ENCODE data around the gene PDE4D.

PDE4D gene

GRCh38 chr5:59767211-59767605 is 126.3 kb downstream of the PDE4D start:
- no peak overlapping the region for H3K14ac ChIP-seq (ENCODE audit: low read length in 2 of 2)
- H3K23ac ChIP-seq (ENCODE audit: low read length in 2 of 2): no peak overlapping the region
- peaks cover 5% of the 10 kb centered on the region for H3K4me1 ChIP-seq (ENCODE audit: control insufficient read depth, insufficient read depth, low read depth, low read length)
- no peak overlapping the region for H3K4ac ChIP-seq (ENCODE audit: low read depth in 1 of 2, low read length in 2 of 2)
- H2BK12ac ChIP-seq (ENCODE audit: low read length in 2 of 2): no peak overlapping the region
- no peak overlapping the region for H3K27ac ChIP-seq (ENCODE audit: low read length, poor library complexity, severe bottlenecking)
- H3K4me3 ChIP-seq (ENCODE audit: insufficient read depth in 1 of 2, low read depth in 1 of 2, low read length in 2 of 2): no peak overlapping the region
- H2AFZ ChIP-seq (ENCODE audit: low read depth, low read length): no peak overlapping the region
- no peak overlapping the region for H2BK120ac ChIP-seq (ENCODE audit: low read depth, low read length)
- no peak overlapping the region for H4K91ac ChIP-seq (ENCODE audit: low read length)
- no peak overlapping the region for H2AK5ac ChIP-seq (ENCODE audit: low read length, severe bottlenecking)
- no peak overlapping the region for H2BK5ac ChIP-seq (ENCODE audit: low read depth, low read length, poor library complexity, severe bottlenecking)
- no peak overlapping the region for H3K4me2 ChIP-seq (ENCODE audit: low read length, poor library complexity, severe bottlenecking)
- H3K9ac ChIP-seq (ENCODE audit: low read length): no peak overlapping the region
- H3K18ac ChIP-seq (ENCODE audit: low read depth in 1 of 2, low read length in 2 of 2): no peak overlapping the region
- no peak overlapping the region for H4K8ac ChIP-seq (ENCODE audit: low read length)
- no peaks in the 10 kb centered on the region for H3K9me3 ChIP-seq (ENCODE audit: control insufficient read depth, low read length)
- no peak overlapping the region for H2BK15ac ChIP-seq (ENCODE audit: low read depth, poor library complexity, severe bottlenecking)
- peaks cover 6% of the 10 kb centered on the region for H3K79me1 ChIP-seq (replicated peaks; ENCODE audit: low read length, poor library complexity, severe bottlenecking)
- no peak for DNase-seq
- no peaks in the 10 kb centered on the region for H3K36me3 ChIP-seq (ENCODE audit: control insufficient read depth in 1 of 2, insufficient read depth in 2 of 2, low read depth in 1 of 2, low read length in 2 of 2)
- peaks cover 0 to 43% of the 10 kb centered on the region in 2 experiments for H3K27me3 ChIP-seq (ENCODE audit: control insufficient read depth in 1 of 2, insufficient read depth in 1 of 2, low read length in 2 of 2)

GRCh38 chr5:59766427-59767210 is 126.9 kb downstream of the PDE4D start:
- no peak overlapping the region for H3K23ac ChIP-seq (ENCODE audit: low read length in 2 of 2)
- H2BK12ac ChIP-seq (ENCODE audit: low read length in 2 of 2): peak overlapping the region in 1 of 2 experiments; percentile 61
- H3K4me2 ChIP-seq (ENCODE audit: low read length, poor library complexity, severe bottlenecking): peak overlapping the region; percentile 54
- H4K8ac ChIP-seq (ENCODE audit: low read length): peak overlapping the region; percentile 55
- no peak overlapping the region for H2BK15ac ChIP-seq (ENCODE audit: low read depth, poor library complexity, severe bottlenecking)
- H2BK5ac ChIP-seq (ENCODE audit: low read depth, low read length, poor library complexity, severe bottlenecking): no peak overlapping the region
- peak overlapping the region; percentile 35 to 50 for H3K4ac ChIP-seq (ENCODE audit: low read depth in 1 of 2, low read length in 2 of 2)
- H3K14ac ChIP-seq (ENCODE audit: low read length in 2 of 2): no peak overlapping the region
- H4K91ac ChIP-seq (ENCODE audit: low read length): peak overlapping the region; percentile 46
- H3K9ac ChIP-seq (ENCODE audit: low read length): no peak overlapping the region
- H3K36me3 ChIP-seq (ENCODE audit: control insufficient read depth in 1 of 2, insufficient read depth in 2 of 2, low read depth in 1 of 2, low read length in 2 of 2): no peaks in the 10 kb centered on the region
- no peak overlapping the region for H2BK120ac ChIP-seq (ENCODE audit: low read depth, low read length)
- H2AFZ ChIP-seq (ENCODE audit: low read depth, low read length): no peak overlapping the region
- peak overlapping the region in 1 of 2 experiments; percentile 70 for H3K18ac ChIP-seq (ENCODE audit: low read depth in 1 of 2, low read length in 2 of 2)
- WGBS: 57% methylated on average over 5 of the region's 7 CpGs
- no peak overlapping the region for H3K4me3 ChIP-seq (ENCODE audit: insufficient read depth in 1 of 2, low read depth in 1 of 2, low read length in 2 of 2)
- DNase-seq: peak; percentile 28
- peaks cover 5% of the 10 kb centered on the region for H3K4me1 ChIP-seq (ENCODE audit: control insufficient read depth, insufficient read depth, low read depth, low read length)
- no peaks in the 10 kb centered on the region for H3K9me3 ChIP-seq (ENCODE audit: control insufficient read depth, low read length)
- H2AK5ac ChIP-seq (ENCODE audit: low read length, severe bottlenecking): peak overlapping the region; percentile 10
- peaks cover 0 to 43% of the 10 kb centered on the region in 2 experiments for H3K27me3 ChIP-seq (ENCODE audit: control insufficient read depth in 1 of 2, insufficient read depth in 1 of 2, low read length in 2 of 2)
- H3K79me1 ChIP-seq (replicated peaks; ENCODE audit: low read length, poor library complexity, severe bottlenecking): peaks cover 6% of the 10 kb centered on the region
- no peak overlapping the region for H3K27ac ChIP-seq (ENCODE audit: low read length, poor library complexity, severe bottlenecking)

DNA sequence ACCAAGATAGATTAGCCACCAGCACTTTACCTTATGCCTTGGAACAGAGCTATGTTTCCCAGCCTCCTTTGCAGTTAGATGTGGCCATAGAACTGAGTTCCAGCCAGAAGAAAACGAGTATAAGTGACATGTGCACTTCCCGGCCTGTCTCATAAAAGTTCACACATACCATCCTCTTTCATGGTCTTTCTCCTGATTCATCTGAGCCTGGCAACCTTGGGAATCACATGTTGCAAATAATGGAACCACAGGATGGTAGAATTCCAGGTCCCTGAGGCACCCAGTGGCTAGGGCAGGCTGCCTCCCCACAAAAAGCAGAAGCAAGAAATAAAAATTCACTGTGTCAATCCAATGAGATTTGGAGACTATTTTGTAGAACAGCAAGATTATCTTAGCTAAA is 128.1 kb downstream of the PDE4D start:
- no peak overlapping the region for H2AFZ ChIP-seq (ENCODE audit: low read depth, low read length)
- no peak overlapping the region for H3K18ac ChIP-seq (ENCODE audit: low read depth in 1 of 2, low read length in 2 of 2)
- no peak overlapping the region for H2AK5ac ChIP-seq (ENCODE audit: low read length, severe bottlenecking)
- no peak overlapping the region for H3K4ac ChIP-seq (ENCODE audit: low read depth in 1 of 2, low read length in 2 of 2)
- H2BK120ac ChIP-seq (ENCODE audit: low read depth, low read length): no peak overlapping the region
- no peak overlapping the region for H3K14ac ChIP-seq (ENCODE audit: low read length in 2 of 2)
- H3K4me1 ChIP-seq (ENCODE audit: control insufficient read depth, insufficient read depth, low read depth, low read length): peaks cover 5% of the 10 kb centered on the region
- H3K23ac ChIP-seq (ENCODE audit: low read length in 2 of 2): no peak overlapping the region
- 82% methylated on average over 2 of the region's 2 CpGs for WGBS
- H4K91ac ChIP-seq (ENCODE audit: low read length): no peak overlapping the region
- H3K4me2 ChIP-seq (ENCODE audit: low read length, poor library complexity, severe bottlenecking): no peak overlapping the region
- no peak overlapping the region for H2BK15ac ChIP-seq (ENCODE audit: low read depth, poor library complexity, severe bottlenecking)
- peak overlapping the region in 1 of 2 experiments; percentile 18 for H2BK12ac ChIP-seq (ENCODE audit: low read length in 2 of 2)
- no peak overlapping the region for H3K9ac ChIP-seq (ENCODE audit: low read length)
- peaks cover 0 to 43% of the 10 kb centered on the region in 2 experiments for H3K27me3 ChIP-seq (ENCODE audit: control insufficient read depth in 1 of 2, insufficient read depth in 1 of 2, low read length in 2 of 2)
- H3K4me3 ChIP-seq (ENCODE audit: insufficient read depth in 1 of 2, low read depth in 1 of 2, low read length in 2 of 2): no peak overlapping the region
- no peak overlapping the region for H2BK5ac ChIP-seq (ENCODE audit: low read depth, low read length, poor library complexity, severe bottlenecking)
- H3K36me3 ChIP-seq (ENCODE audit: control insufficient read depth in 1 of 2, insufficient read depth in 2 of 2, low read depth in 1 of 2, low read length in 2 of 2): no peaks in the 10 kb centered on the region
- peaks cover 6% of the 10 kb centered on the region for H3K79me1 ChIP-seq (replicated peaks; ENCODE audit: low read length, poor library complexity, severe bottlenecking)
- no peak for DNase-seq
- H3K27ac ChIP-seq (ENCODE audit: low read length, poor library complexity, severe bottlenecking): no peak overlapping the region
- H4K8ac ChIP-seq (ENCODE audit: low read length): no peak overlapping the region
- no peaks in the 10 kb centered on the region for H3K9me3 ChIP-seq (ENCODE audit: control insufficient read depth, low read length)

DNA sequence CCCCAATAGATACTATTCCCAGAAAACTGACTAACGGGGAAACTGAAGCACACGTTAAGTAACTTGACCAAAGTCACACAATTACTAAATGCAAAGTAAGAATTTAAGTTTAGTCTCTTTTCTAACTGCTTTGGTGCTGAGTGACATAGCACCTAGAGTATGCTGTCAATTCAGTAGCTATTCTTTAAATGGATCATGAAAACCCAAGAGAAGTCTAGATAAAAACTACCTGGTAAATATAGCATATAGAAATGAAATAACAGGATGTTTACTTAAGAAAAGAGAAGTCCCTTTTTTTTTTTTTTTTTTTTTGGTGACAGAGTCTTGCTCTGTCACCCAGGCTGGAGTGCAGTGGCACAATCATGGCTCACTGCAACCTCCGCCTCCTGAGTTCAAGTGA is 129.2 kb downstream of the PDE4D start:
- 100% methylated on average over 2 of the region's 3 CpGs for WGBS

More for the DNA sequence above, 129.2 kb downstream of the PDE4D start:
- Histone ChIP-seq H3K79me1 (replicated peaks; ENCODE audit: low read length, poor library complexity, severe bottlenecking) (peaks cover 6% of the 10 kb centered on the region), H3K4me2 (ENCODE audit: low read length, poor library complexity, severe bottlenecking) (no peak overlapping the region), H2BK120ac (ENCODE audit: low read depth, low read length) (no peak overlapping the region), H3K4me1 (ENCODE audit: control insufficient read depth, insufficient read depth, low read depth, low read length) (peaks cover 7% of the 10 kb centered on the region), H2BK5ac (ENCODE audit: low read depth, low read length, poor library complexity, severe bottlenecking) (no peak overlapping the region), H3K9ac (ENCODE audit: low read length) (no peak overlapping the region), H3K18ac (ENCODE audit: low read depth in 1 of 2, low read length in 2 of 2) (no peak overlapping the region), H2AK5ac (ENCODE audit: low read length, severe bottlenecking) (no peak overlapping the region), H3K36me3 (ENCODE audit: control insufficient read depth in 1 of 2, insufficient read depth in 2 of 2, low read depth in 1 of 2, low read length in 2 of 2) (no peaks in the 10 kb centered on the region), H3K4ac (ENCODE audit: low read depth in 1 of 2, low read length in 2 of 2) (no peak overlapping the region), H2BK12ac (ENCODE audit: low read length in 2 of 2) (no peak overlapping the region), H3K27me3 (ENCODE audit: control insufficient read depth in 1 of 2, insufficient read depth in 1 of 2, low read length in 2 of 2) (peaks cover 0 to 40% of the 10 kb centered on the region in 2 experiments), H3K27ac (ENCODE audit: low read length, poor library complexity, severe bottlenecking) (no peak overlapping the region), H4K8ac (ENCODE audit: low read length) (no peak overlapping the region), H4K91ac (ENCODE audit: low read length) (no peak overlapping the region), H3K4me3 (ENCODE audit: insufficient read depth in 1 of 2, low read depth in 1 of 2, low read length in 2 of 2) (no peak overlapping the region), H3K23ac (ENCODE audit: low read length in 2 of 2) (no peak overlapping the region), H3K14ac (ENCODE audit: low read length in 2 of 2) (no peak overlapping the region), H2BK15ac (ENCODE audit: low read depth, poor library complexity, severe bottlenecking) (no peak overlapping the region), H2AFZ (ENCODE audit: low read depth, low read length) (no peak overlapping the region), H3K9me3 (ENCODE audit: control insufficient read depth, low read length) (no peaks in the 10 kb centered on the region)
- no peak for DNase-seq

Measured in mesenchymal stem cell (in vitro differentiated cells and primary cell).